ENCODE measurements around the gene ABI3BP. TPM values are rescaled to one million over a fixed set of nuclear protein-coding genes. Genes with fewer than 3 reads are reported as not detected.
"Not testable (repeated sequence)": the region's sequence is repeated elsewhere in the genome, so short reads cannot be mapped to it uniquely, and the experiment has no call there.

Gene ABI3BP
- total RNA-seq, 1 experiment from 2014 or later: 0.28 TPM

GRCh38 chr3:100947119-100947518 lies 46.1 kb downstream of the ABI3BP start:
- Mint-ChIP-seq H3K27ac (no peak overlapping the region), H3K36me3 (ENCODE audit: insufficient read depth in 1 of 3, low read depth in 3 of 3) (no peaks in the 10 kb centered on the region), H3K9me3 (no peaks in the 10 kb centered on the region), H3K4me3 (no peak overlapping the region), H3K4me1 (0 out of 4 replicates have a peak, but pooled peaks cover 0 to 2% of the 10 kb centered on the region in 2 experiments), H3K27me3 (ENCODE audit: low read depth) (peaks cover 2% of the 10 kb centered on the region; the same call in 1 of the 2 replicates)
- H3K9ac ChIP-seq (ENCODE audit: extremely low read depth, insufficient read length, low read length): no peak overlapping the region
- no peak overlapping the region for H2BK20ac ChIP-seq (ENCODE audit: low read depth, low read length, poor library complexity, severe bottlenecking)
- H3K4me1 ChIP-seq (ENCODE audit: insufficient read depth, low read length): no peaks in the 10 kb centered on the region; the same call in 1 of the 2 replicates
- H3K4ac ChIP-seq (ENCODE audit: low read depth, low read length): no peak overlapping the region
- no peak overlapping the region for H2AFZ ChIP-seq (ENCODE audit: low read length)
- H3K14ac ChIP-seq (ENCODE audit: insufficient read depth, low read length): no peak overlapping the region
- no peak overlapping the region for H2BK12ac ChIP-seq (ENCODE audit: insufficient read length, low read depth, low read length)
- no peaks in the 10 kb centered on the region for H3K27me3 ChIP-seq (ENCODE audit: insufficient read depth, low read length)
- no peaks in the 10 kb centered on the region for H3K23me2 ChIP-seq (ENCODE audit: insufficient read length, low read depth, low read length, poor library complexity, severe bottlenecking)
- H4K20me1 ChIP-seq (ENCODE audit: control insufficient read depth, insufficient read depth, insufficient read length): no peaks in the 10 kb centered on the region
- no peak overlapping the region for H2BK120ac ChIP-seq (ENCODE audit: low read depth, low read length, poor library complexity, severe bottlenecking)
- no peak overlapping the region for H4K5ac ChIP-seq (ENCODE audit: insufficient read length, low read depth, low read length)
- no peak overlapping the region for H3K56ac ChIP-seq (ENCODE audit: insufficient read length, low read depth, low read length)
- no peak overlapping the region for H3K23ac ChIP-seq (ENCODE audit: insufficient read length, low read depth, low read length)
- H3K18ac ChIP-seq (ENCODE audit: insufficient read length, low read depth, low read length): no peak overlapping the region
- no peak overlapping the region for H4K91ac ChIP-seq (ENCODE audit: insufficient read length, low read depth, low read length)
- WGBS (ENCODE audit: extremely low coverage, insufficient read length, low lambda C conversion rate): no CpG with 5 or more reads among the region's 3 CpGs
- H3K27ac ChIP-seq (ENCODE audit: insufficient read length, low read depth, low read length): no peak overlapping the region
- no peaks in the 10 kb centered on the region for H3K9me3 ChIP-seq (ENCODE audit: control insufficient read depth, low read depth, low read length)
- no peak overlapping the region for H3T11ph ChIP-seq (ENCODE audit: low read length)
- TF ChIP-seq CTCF (conservative IDR thresholded peaks at IDR 0.05): no peak
- H3K79me2 ChIP-seq (ENCODE audit: insufficient read depth, low read length): no peaks in the 10 kb centered on the region
- H2BK15ac ChIP-seq (ENCODE audit: low read depth, low read length): no peak overlapping the region
- H2AK5ac ChIP-seq (ENCODE audit: insufficient read length, low read length): no peak overlapping the region
- H3K4me2 ChIP-seq (ENCODE audit: insufficient read depth, insufficient read length, low read length): no peak overlapping the region
- no peaks in the 10 kb centered on the region for H3K79me1 ChIP-seq (ENCODE audit: insufficient read depth, low read depth, low read length, poor library complexity, severe bottlenecking)
- no peak for DNase-seq
- no peak overlapping the region for H2BK5ac ChIP-seq (ENCODE audit: insufficient read length, low read length)
- H4K8ac ChIP-seq (replicated peaks; ENCODE audit: insufficient read length, low read depth, low read length): no peak overlapping the region

- H4K91ac ChIP-seq (ENCODE audit: insufficient read length, low read depth, low read length); H3K4me1 Mint-ChIP-seq; H4K8ac ChIP-seq (replicated peaks; ENCODE audit: insufficient read length, low read depth, low read length); H3K23ac ChIP-seq (ENCODE audit: insufficient read length, low read depth, low read length); H3K79me2 ChIP-seq (ENCODE audit: insufficient read depth, low read length); H3K18ac ChIP-seq (ENCODE audit: insufficient read length, low read depth, low read length); H2AK5ac ChIP-seq (ENCODE audit: insufficient read length, low read length); H3K27me3 Mint-ChIP-seq (ENCODE audit: low read depth); DNase-seq; H3K56ac ChIP-seq (ENCODE audit: insufficient read length, low read depth, low read length); H3K23me2 ChIP-seq (ENCODE audit: insufficient read length, low read depth, low read length, poor library complexity, severe bottlenecking); H3K9me3 ChIP-seq (ENCODE audit: control insufficient read depth, low read depth, low read length); H3T11ph ChIP-seq (ENCODE audit: low read length); H3K4me1 ChIP-seq (ENCODE audit: insufficient read depth, low read length); H2BK12ac ChIP-seq (ENCODE audit: insufficient read length, low read depth, low read length); H2AFZ ChIP-seq (ENCODE audit: low read length); H3K14ac ChIP-seq (ENCODE audit: insufficient read depth, low read length); H3K9me3 Mint-ChIP-seq; H3K27ac ChIP-seq (ENCODE audit: insufficient read length, low read depth, low read length); H3K27ac Mint-ChIP-seq; H3K27me3 ChIP-seq (ENCODE audit: insufficient read depth, low read length); H3K79me1 ChIP-seq (ENCODE audit: insufficient read depth, low read depth, low read length, poor library complexity, severe bottlenecking); H4K5ac ChIP-seq (ENCODE audit: insufficient read length, low read depth, low read length); H2BK20ac ChIP-seq (ENCODE audit: low read depth, low read length, poor library complexity, severe bottlenecking); H2BK15ac ChIP-seq (ENCODE audit: low read depth, low read length); H3K36me3 Mint-ChIP-seq (ENCODE audit: insufficient read depth in 1 of 3, low read depth in 3 of 3); H3K9ac ChIP-seq (ENCODE audit: extremely low read depth, insufficient read length, low read length); H3K4me2 ChIP-seq (ENCODE audit: insufficient read depth, insufficient read length, low read length); H2BK120ac ChIP-seq (ENCODE audit: low read depth, low read length, poor library complexity, severe bottlenecking); H3K4me3 Mint-ChIP-seq; H3K4ac ChIP-seq (ENCODE audit: low read depth, low read length); H4K20me1 ChIP-seq (ENCODE audit: control insufficient read depth, insufficient read depth, insufficient read length); H2BK5ac ChIP-seq (ENCODE audit: insufficient read length, low read length): not testable (repeated sequence)
- WGBS (ENCODE audit: extremely low coverage, insufficient read length, low lambda C conversion rate): no CpG with 5 or more reads among the region's 2 CpGs
These were observed 47.1 kb downstream of the ABI3BP start for GRCh38 chr3:100946096-100946495.

Measured in H9 (cell line).